ENCODE results near the gene IL36G.

The IL36G gene

GRCh38 chr2:113018509-113018908 is 40.7 kb downstream of the IL36G start:
- DNase-seq (ENCODE audit: low spot score): no peak

GRCh38 chr2:113021312-113021711 is 43.5 kb downstream of the IL36G start:
- DNase-seq (ENCODE audit: low spot score): no peak

GRCh38 chr2:113024764-113025163 is 47.0 kb downstream of the IL36G start:
- DNase-seq (ENCODE audit: low spot score): no peak

DNA sequence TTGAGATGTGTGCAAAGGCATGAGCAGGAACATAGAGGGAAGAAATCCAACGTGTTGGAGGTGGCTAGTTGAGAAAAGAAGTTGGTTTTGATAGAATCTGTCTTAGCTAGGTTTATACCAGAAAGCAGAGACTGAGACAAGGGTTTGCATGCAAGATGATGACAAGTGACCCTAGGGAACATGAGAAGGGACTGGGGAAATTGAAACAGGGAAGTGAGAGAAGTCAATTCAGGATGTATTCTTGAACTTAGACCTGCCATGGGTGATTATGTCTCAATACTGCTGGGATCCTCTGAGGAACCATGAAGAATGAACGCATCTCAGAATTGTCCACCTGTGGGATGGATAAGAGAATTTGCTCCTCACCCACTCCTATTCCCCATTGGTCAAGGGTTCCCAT is 47.9 kb downstream of the IL36G start:
- no peak for DNase-seq (ENCODE audit: low spot score)

DNA sequence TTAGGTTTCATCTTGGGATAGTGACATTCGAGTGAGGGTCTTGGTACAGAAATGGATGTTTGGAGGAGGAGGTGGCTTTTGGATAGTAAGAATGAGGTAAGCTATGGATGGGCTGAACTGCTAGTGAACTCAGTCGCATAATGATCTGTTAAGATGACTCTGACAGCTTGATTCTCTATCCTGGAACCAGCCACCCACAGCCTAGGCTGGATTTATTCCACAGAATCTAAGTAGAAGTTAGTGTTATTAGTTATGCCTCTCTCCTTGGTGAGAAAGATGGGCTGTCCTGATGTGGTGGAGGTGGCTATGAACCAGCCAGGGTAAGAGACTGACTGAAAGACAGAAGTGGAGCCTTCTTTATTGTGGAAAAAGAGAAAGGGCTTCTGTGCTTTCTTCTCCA is 49.9 kb downstream of the IL36G start:
- DNase-seq (ENCODE audit: low spot score): no peak

DNA sequence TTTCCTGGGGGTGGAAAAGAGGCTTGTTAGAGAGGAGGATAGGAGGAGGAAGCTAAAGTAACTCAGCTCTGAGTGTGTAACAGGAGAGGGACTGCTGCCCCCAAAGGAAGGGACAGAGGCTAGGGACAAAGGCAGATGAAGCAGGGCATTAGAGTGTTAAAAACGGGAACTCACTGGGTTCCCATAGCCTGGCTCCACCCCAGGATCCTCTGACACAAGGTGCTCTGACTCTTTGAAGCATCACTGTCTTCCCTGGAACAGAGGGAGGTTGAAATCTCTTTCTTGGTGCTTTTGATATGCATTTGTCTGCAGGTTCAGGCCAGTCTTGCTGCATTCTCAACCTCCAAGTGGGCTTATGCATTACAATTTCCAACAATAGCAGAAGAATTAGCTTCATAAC is 50.3 kb downstream of the IL36G start:
- no peak for DNase-seq (ENCODE audit: low spot score)

GRCh38 chr2:113032737-113033136 is 54.9 kb downstream of the IL36G start:
- DNase-seq (ENCODE audit: low spot score): no peak

- DNase-seq (ENCODE audit: low spot score): no peak
These were observed 56.2 kb downstream of the IL36G start for GRCh38 chr2:113034016-113034415.
